ENCODE measurements around the gene PLA2G4B. TPM values are rescaled to one million over a fixed set of nuclear protein-coding genes. Genes with fewer than 3 reads are reported as not detected.

PLA2G4B gene
- total and polyA plus RNA-seq, 2 experiments from 2014 or later, result 2.7 to 19.6 TPM

DNA sequence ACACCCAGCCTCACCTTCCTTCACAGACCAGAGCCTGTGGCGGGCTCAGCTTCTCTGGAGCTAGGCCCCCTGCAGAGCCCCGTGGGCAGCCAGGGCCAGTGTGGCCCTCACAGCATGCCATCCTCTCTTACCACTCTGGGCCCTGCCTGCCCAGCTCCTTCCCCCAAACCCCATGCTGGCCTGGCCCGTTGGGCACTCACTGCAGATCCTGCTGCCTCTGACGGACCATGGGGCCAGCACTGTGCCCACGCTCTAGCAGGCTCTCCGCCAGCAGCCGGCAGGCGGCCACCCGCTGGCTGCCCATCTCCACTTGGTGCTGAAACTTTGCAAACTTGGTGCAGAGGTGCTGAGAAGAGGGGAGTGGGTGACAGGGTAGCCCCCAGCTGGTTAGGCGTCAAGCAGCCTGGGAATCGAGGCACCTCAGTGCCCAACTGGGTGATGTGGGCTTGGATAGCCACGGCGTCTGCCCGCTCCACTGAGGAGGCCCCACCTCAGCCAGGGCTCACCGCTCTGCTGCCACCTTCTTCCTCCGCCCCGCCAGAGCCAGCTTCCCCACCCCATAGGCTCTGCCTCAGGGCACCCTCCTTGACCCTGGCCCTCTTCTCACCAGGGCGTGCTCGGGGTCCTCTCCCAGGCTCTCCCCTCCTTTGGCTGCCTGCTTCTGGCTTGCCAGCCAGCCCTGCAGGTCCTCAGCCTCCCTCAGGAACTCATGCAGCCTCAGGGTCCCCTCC, 32.7 kb downstream of the PLA2G4B start:
- H3K27ac ChIP-seq, result no peak overlapping the region
- WGBS (ENCODE audit: low lambda C conversion rate, missing lambda C conversion rate), result 95% methylated on average over 19 of the region's 19 CpGs
- TF ChIP-seq, protein P1, sequence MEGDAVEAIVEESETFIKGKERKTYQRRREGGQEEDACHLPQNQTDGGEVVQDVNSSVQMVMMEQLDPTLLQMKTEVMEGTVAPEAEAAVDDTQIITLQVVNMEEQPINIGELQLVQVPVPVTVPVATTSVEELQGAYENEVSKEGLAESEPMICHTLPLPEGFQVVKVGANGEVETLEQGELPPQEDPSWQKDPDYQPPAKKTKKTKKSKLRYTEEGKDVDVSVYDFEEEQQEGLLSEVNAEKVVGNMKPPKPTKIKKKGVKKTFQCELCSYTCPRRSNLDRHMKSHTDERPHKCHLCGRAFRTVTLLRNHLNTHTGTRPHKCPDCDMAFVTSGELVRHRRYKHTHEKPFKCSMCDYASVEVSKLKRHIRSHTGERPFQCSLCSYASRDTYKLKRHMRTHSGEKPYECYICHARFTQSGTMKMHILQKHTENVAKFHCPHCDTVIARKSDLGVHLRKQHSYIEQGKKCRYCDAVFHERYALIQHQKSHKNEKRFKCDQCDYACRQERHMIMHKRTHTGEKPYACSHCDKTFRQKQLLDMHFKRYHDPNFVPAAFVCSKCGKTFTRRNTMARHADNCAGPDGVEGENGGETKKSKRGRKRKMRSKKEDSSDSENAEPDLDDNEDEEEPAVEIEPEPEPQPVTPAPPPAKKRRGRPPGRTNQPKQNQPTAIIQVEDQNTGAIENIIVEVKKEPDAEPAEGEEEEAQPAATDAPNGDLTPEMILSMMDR (IDR thresholded peaks at IDR 0.05; ENCODE audit: poor library complexity), result no peak
- TF ChIP-seq EZH2phosphoT487 (IDR thresholded peaks at IDR 0.05; ENCODE audit: low read depth, severe bottlenecking, unreplicated experiment) (no peak), EZH2 (IDR thresholded peaks at IDR 0.05; ENCODE audit: borderline replicate concordance) (no peak)

DNA sequence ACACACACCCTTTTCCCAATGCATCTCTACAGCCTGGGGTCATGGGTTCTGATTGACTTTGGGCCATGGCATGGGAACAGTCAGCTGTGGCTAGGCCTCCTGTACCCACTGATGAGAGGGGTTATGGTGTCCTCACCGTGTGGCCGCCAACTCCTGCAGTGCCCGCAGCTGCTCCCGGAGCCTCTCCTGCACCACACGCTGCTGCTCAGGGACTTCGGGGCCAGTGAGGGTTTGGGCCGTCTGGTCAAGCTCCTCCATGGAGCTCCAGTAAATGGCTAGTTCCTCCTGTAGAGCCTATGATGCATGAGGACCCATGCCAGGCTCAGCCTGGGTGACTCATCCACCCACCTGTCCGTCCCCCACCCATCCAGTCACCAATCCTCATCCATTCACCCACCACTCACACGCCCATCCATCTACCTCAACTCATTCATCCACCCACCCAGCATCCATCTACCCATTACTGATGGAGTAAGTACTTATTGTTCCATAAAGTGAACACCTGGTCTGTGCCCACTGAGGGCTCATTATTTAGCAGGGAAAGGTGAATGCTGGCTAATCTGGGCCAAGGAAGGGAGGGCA, 33.6 kb downstream of the PLA2G4B start:
- 90% methylated on average over 9 of the region's 9 CpGs for WGBS (ENCODE audit: low lambda C conversion rate, missing lambda C conversion rate)
- TF ChIP-seq, protein P1 (IDR thresholded peaks at IDR 0.05; ENCODE audit: poor library complexity), result no peak
- TF ChIP-seq EZH2phosphoT487 (IDR thresholded peaks at IDR 0.05; ENCODE audit: low read depth, severe bottlenecking, unreplicated experiment), result no peak
- no peaks in the 10 kb centered on the region for H3K36me3 ChIP-seq (replicated peaks; ENCODE audit: insufficient read depth, low read depth)
- H3K79me2 ChIP-seq, result no peaks in the 10 kb centered on the region
- no peak for DNase-seq (ENCODE audit: low spot score)
- H3K9me3 ChIP-seq (ENCODE audit: low read depth), result no peaks in the 10 kb centered on the region
- no peaks in the 10 kb centered on the region for H3K9me2 ChIP-seq (replicated peaks; ENCODE audit: insufficient read depth)
- no peak overlapping the region for H3K27ac ChIP-seq
- H4K20me1 ChIP-seq (ENCODE audit: insufficient read depth, poor library complexity, severe bottlenecking), result no peaks in the 10 kb centered on the region
- no peak overlapping the region for H3K4me2 ChIP-seq
- H2AFZ ChIP-seq, result no peak overlapping the region
- H3K27me3 ChIP-seq, result no peaks in the 10 kb centered on the region
- H3K4me1 ChIP-seq (ENCODE audit: insufficient read depth), result no peaks in the 10 kb centered on the region
- no peak overlapping the region for H3K4me3 ChIP-seq

More for the DNA sequence above, 32.7 kb downstream of the PLA2G4B start:
- no peak for DNase-seq (ENCODE audit: low spot score)
- Histone ChIP-seq H3K4me1 (ENCODE audit: insufficient read depth) (peaks cover 5% of the 10 kb centered on the region), H3K36me3 (replicated peaks; ENCODE audit: insufficient read depth, low read depth) (no peaks in the 10 kb centered on the region), H3K27me3 (no peaks in the 10 kb centered on the region), H3K4me3 (no peak overlapping the region), H2AFZ (no peak overlapping the region), H3K4me2 (no peak overlapping the region), H3K79me2 (no peaks in the 10 kb centered on the region), H3K9me2 (replicated peaks; ENCODE audit: insufficient read depth) (no peaks in the 10 kb centered on the region), H3K9me3 (ENCODE audit: low read depth) (no peaks in the 10 kb centered on the region), H4K20me1 (ENCODE audit: insufficient read depth, poor library complexity, severe bottlenecking) (no peaks in the 10 kb centered on the region)

DNA sequence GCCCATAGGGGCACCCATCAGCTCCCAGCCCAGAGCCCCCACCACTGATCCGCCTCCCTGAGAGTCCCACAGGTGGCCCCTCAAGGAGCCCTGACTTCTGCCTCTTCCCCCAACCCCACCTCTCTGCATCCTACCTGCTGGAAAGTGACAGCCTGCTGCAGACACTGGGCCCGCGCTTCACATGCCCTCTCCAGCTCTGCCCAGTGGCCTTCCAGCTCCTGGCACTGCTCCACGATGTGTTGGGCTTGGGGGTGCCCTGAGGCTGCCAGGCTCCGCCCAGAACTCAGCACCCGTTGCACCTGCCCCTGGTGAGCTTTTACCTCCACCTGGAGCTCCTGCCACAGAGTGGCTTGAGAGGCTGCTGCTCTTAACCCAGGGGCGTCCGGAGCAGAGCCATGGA, 35.1 kb downstream of the PLA2G4B start:
- 90% methylated on average over 8 of the region's 8 CpGs for WGBS (ENCODE audit: low lambda C conversion rate, missing lambda C conversion rate)

More for the DNA sequence above, 35.1 kb downstream of the PLA2G4B start:
- Histone ChIP-seq H3K27me3 (no peaks in the 10 kb centered on the region), H3K4me2 (no peak overlapping the region), H2AFZ (no peak overlapping the region), H3K79me2 (no peaks in the 10 kb centered on the region), H3K4me1 (ENCODE audit: insufficient read depth) (no peaks in the 10 kb centered on the region), H3K9me2 (replicated peaks; ENCODE audit: insufficient read depth) (no peaks in the 10 kb centered on the region), H3K9me3 (ENCODE audit: low read depth) (no peaks in the 10 kb centered on the region), H4K20me1 (ENCODE audit: insufficient read depth, poor library complexity, severe bottlenecking) (no peaks in the 10 kb centered on the region), H3K27ac (no peak overlapping the region), H3K4me3 (no peak overlapping the region), H3K36me3 (replicated peaks; ENCODE audit: insufficient read depth, low read depth) (no peaks in the 10 kb centered on the region)
- no peak for DNase-seq (ENCODE audit: low spot score)
- no peak for TF ChIP-seq EZH2 (IDR thresholded peaks at IDR 0.05; ENCODE audit: borderline replicate concordance)
- no peak for TF ChIP-seq EZH2phosphoT487 (IDR thresholded peaks at IDR 0.05; ENCODE audit: low read depth, severe bottlenecking, unreplicated experiment)
- TF ChIP-seq, protein P1 (IDR thresholded peaks at IDR 0.05; ENCODE audit: poor library complexity), result no peak
